ENCODE data around the gene PLSCR4. TPM values are rescaled to one million over a fixed set of nuclear protein-coding genes. Genes with fewer than 3 reads are reported as not detected.

The PLSCR4 gene
- total and polyA plus RNA-seq, 4 donors: 19.5 to 56.4 (median 34.9) TPM

DNA sequence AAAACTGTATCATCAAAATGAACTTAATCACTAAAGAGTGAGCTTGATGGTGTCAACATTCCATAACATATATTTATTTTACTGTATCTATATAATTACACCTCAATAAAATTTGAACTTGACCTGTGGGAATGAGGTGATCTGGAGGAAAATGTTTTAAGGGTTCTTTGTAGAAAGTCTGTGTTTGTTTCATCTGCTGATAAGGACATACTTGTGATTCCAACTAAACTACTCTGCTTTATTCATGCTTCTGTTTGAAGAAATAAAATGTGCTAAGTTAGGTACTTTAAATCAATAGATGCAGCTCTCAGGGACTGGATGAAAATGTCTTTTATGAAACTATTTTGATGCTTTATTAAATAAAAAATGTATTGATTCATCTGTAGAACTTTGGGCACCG, 78.3 kb downstream of the PLSCR4 start:
- Histone ChIP-seq H3K4me3 (ENCODE audit: low read depth in 1 of 3, low read length in 3 of 3) (no peak overlapping the region), H3K9me3 (ENCODE audit: control insufficient read depth in 4 of 4, low read length in 3 of 4) (no peaks in the 10 kb centered on the region), H3K4me1 (ENCODE audit: control insufficient read depth in 4 of 4, insufficient read depth in 4 of 4, low read length in 3 of 4) (no peaks in the 10 kb centered on the region), H3K9ac (ENCODE audit: low read depth in 1 of 2, low read length in 2 of 2) (no peak overlapping the region), H3K27me3 (ENCODE audit: control insufficient read depth in 4 of 4, insufficient read depth in 4 of 4, low read length in 3 of 4) (no peaks in the 10 kb centered on the region), H3K36me3 (ENCODE audit: control insufficient read depth in 4 of 4, insufficient read depth in 3 of 4, low read depth in 1 of 4, low read length in 3 of 4) (no peaks in the 10 kb centered on the region), H3K27ac (ENCODE audit: low read depth in 1 of 2, low read length in 2 of 2) (no peak overlapping the region)
- 90% methylated on average over 1 of the region's 1 CpG for WGBS
- no peak for TF ChIP-seq RAD21 (IDR thresholded peaks at IDR 0.05)
- TF ChIP-seq, protein P1, sequence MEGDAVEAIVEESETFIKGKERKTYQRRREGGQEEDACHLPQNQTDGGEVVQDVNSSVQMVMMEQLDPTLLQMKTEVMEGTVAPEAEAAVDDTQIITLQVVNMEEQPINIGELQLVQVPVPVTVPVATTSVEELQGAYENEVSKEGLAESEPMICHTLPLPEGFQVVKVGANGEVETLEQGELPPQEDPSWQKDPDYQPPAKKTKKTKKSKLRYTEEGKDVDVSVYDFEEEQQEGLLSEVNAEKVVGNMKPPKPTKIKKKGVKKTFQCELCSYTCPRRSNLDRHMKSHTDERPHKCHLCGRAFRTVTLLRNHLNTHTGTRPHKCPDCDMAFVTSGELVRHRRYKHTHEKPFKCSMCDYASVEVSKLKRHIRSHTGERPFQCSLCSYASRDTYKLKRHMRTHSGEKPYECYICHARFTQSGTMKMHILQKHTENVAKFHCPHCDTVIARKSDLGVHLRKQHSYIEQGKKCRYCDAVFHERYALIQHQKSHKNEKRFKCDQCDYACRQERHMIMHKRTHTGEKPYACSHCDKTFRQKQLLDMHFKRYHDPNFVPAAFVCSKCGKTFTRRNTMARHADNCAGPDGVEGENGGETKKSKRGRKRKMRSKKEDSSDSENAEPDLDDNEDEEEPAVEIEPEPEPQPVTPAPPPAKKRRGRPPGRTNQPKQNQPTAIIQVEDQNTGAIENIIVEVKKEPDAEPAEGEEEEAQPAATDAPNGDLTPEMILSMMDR (IDR thresholded peaks at IDR 0.05; ENCODE audit: low read depth, low read length, missing input control): no peak
- TF ChIP-seq, protein P2, sequence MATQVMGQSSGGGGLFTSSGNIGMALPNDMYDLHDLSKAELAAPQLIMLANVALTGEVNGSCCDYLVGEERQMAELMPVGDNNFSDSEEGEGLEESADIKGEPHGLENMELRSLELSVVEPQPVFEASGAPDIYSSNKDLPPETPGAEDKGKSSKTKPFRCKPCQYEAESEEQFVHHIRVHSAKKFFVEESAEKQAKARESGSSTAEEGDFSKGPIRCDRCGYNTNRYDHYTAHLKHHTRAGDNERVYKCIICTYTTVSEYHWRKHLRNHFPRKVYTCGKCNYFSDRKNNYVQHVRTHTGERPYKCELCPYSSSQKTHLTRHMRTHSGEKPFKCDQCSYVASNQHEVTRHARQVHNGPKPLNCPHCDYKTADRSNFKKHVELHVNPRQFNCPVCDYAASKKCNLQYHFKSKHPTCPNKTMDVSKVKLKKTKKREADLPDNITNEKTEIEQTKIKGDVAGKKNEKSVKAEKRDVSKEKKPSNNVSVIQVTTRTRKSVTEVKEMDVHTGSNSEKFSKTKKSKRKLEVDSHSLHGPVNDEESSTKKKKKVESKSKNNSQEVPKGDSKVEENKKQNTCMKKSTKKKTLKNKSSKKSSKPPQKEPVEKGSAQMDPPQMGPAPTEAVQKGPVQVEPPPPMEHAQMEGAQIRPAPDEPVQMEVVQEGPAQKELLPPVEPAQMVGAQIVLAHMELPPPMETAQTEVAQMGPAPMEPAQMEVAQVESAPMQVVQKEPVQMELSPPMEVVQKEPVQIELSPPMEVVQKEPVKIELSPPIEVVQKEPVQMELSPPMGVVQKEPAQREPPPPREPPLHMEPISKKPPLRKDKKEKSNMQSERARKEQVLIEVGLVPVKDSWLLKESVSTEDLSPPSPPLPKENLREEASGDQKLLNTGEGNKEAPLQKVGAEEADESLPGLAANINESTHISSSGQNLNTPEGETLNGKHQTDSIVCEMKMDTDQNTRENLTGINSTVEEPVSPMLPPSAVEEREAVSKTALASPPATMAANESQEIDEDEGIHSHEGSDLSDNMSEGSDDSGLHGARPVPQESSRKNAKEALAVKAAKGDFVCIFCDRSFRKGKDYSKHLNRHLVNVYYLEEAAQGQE (IDR thresholded peaks at IDR 0.05): no peak
- no peak for TF ChIP-seq RXRA (IDR thresholded peaks at IDR 0.05)
- no peak for TF ChIP-seq HNF4G (IDR thresholded peaks at IDR 0.05)
- no peak for TF ChIP-seq EGR1 (IDR thresholded peaks at IDR 0.05; ENCODE audit: low read depth in 2 of 2)
- TF ChIP-seq YY1 (IDR thresholded peaks at IDR 0.05): no peak
- TF ChIP-seq, protein P3, sequence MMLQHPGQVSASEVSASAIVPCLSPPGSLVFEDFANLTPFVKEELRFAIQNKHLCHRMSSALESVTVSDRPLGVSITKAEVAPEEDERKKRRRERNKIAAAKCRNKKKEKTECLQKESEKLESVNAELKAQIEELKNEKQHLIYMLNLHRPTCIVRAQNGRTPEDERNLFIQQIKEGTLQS (IDR thresholded peaks at IDR 0.05): no peak
- TF ChIP-seq FOXA2 (IDR thresholded peaks at IDR 0.05): no peak
- TF ChIP-seq FOXA1 (IDR thresholded peaks at IDR 0.05): no peak
- TF ChIP-seq, protein P4, sequence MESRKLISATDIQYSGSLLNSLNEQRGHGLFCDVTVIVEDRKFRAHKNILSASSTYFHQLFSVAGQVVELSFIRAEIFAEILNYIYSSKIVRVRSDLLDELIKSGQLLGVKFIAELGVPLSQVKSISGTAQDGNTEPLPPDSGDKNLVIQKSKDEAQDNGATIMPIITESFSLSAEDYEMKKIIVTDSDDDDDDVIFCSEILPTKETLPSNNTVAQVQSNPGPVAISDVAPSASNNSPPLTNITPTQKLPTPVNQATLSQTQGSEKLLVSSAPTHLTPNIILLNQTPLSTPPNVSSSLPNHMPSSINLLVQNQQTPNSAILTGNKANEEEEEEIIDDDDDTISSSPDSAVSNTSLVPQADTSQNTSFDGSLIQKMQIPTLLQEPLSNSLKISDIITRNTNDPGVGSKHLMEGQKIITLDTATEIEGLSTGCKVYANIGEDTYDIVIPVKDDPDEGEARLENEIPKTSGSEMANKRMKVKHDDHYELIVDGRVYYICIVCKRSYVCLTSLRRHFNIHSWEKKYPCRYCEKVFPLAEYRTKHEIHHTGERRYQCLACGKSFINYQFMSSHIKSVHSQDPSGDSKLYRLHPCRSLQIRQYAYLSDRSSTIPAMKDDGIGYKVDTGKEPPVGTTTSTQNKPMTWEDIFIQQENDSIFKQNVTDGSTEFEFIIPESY (IDR thresholded peaks at IDR 0.05): no peak
- TF ChIP-seq SP1 (IDR thresholded peaks at IDR 0.05): no peak
- no peak for TF ChIP-seq TAF1 (conservative IDR thresholded peaks at IDR 0.05)
- no peak for TF ChIP-seq NR2F2 (IDR thresholded peaks at IDR 0.05)
- TF ChIP-seq GABPA (IDR thresholded peaks at IDR 0.05 in 1 of 2, conservative IDR thresholded peaks at IDR 0.05 in 1 of 2): no peak
- TF ChIP-seq JUND (IDR thresholded peaks at IDR 0.05): no peak
- TF ChIP-seq HNF4A (conservative IDR thresholded peaks at IDR 0.05): no peak
- no peak for DNase-seq (ENCODE audit: low spot score)

DNA sequence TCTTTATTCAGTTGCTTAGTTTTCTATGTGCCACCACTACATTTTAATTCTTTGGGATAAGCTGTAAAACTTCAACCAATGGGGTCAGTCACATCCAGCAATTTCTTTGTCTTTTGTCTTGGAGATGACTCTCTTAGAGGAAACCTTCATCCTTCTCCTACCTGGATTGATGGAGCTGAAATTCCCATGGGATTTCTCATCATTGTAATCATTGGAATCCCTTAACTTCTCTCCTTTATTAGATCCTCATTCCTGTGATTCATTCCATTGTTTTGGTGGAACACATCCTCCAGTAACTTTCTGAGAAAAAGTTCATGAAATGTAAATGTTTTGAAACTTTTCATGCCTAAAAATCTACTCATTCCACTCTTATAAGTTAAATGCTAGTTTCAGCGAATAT, 80.3 kb downstream of the PLSCR4 start:
- H3K9me3 ChIP-seq (ENCODE audit: control insufficient read depth in 4 of 4, low read length in 3 of 4): no peaks in the 10 kb centered on the region
- H3K27me3 ChIP-seq (ENCODE audit: control insufficient read depth in 4 of 4, insufficient read depth in 4 of 4, low read length in 3 of 4): no peaks in the 10 kb centered on the region
- DNase-seq (ENCODE audit: low spot score): no peak
- no peak overlapping the region for H3K27ac ChIP-seq (ENCODE audit: low read depth in 1 of 2, low read length in 2 of 2)
- H3K9ac ChIP-seq (ENCODE audit: low read depth in 1 of 2, low read length in 2 of 2): no peak overlapping the region
- peaks cover 0 to 13% (median under 1%) of the 10 kb centered on the region in 4 donors for H3K4me1 ChIP-seq (ENCODE audit: control insufficient read depth in 4 of 4, insufficient read depth in 4 of 4, low read length in 3 of 4)
- H3K4me3 ChIP-seq (ENCODE audit: low read depth in 1 of 3, low read length in 3 of 3): no peak overlapping the region
- 99% methylated on average over 1 of the region's 1 CpG for WGBS
- no peaks in the 10 kb centered on the region for H3K36me3 ChIP-seq (ENCODE audit: control insufficient read depth in 4 of 4, insufficient read depth in 3 of 4, low read depth in 1 of 4, low read length in 3 of 4)
- TF ChIP-seq, protein P4 (IDR thresholded peaks at IDR 0.05): no peak
- TF ChIP-seq, protein P3 (IDR thresholded peaks at IDR 0.05): no peak
- TF ChIP-seq JUND (IDR thresholded peaks at IDR 0.05) (no peak), HNF4A (conservative IDR thresholded peaks at IDR 0.05) (no peak), TAF1 (conservative IDR thresholded peaks at IDR 0.05) (no peak), NR2F2 (IDR thresholded peaks at IDR 0.05) (no peak), FOXA1 (IDR thresholded peaks at IDR 0.05) (no peak), HNF4G (IDR thresholded peaks at IDR 0.05) (no peak), FOXA2 (IDR thresholded peaks at IDR 0.05) (no peak), GABPA (IDR thresholded peaks at IDR 0.05 in 1 of 2, conservative IDR thresholded peaks at IDR 0.05 in 1 of 2) (no peak)
- TF ChIP-seq, protein P5, sequence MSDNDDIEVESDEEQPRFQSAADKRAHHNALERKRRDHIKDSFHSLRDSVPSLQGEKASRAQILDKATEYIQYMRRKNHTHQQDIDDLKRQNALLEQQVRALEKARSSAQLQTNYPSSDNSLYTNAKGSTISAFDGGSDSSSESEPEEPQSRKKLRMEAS (IDR thresholded peaks at IDR 0.05): no peak
- TF ChIP-seq, protein P2 (IDR thresholded peaks at IDR 0.05): no peak
